ENCODE measurements around the gene SYP. TPM values are rescaled to one million over a fixed set of nuclear protein-coding genes. Genes with fewer than 3 reads are reported as not detected.

SYP gene
- total and polyA plus RNA-seq, 9 of the 15 experiments (the other 6 are each of a cell fraction or from before 2014, with no cell fraction given): 0.48 to 5.1 (median 2.6) TPM

GRCh38 chrX:49166914-49167739 lies 32.9 kb downstream of the SYP start (continued):
- TF ChIP-seq TAF1 (IDR thresholded peaks at IDR 0.05; ENCODE audit: control insufficient read depth, extremely low read depth, insufficient read depth, low read length, severe bottlenecking) (peak; percentile 71), CREM (IDR thresholded peaks at IDR 0.05; ENCODE audit: low read depth) (peak; percentile 51; the same call in 1 of the 2 replicates), GABPB2 (CRISPR knock-in tag; conservative IDR thresholded peaks at IDR 0.05) (no peak), CCNT2 (IDR thresholded peaks at IDR 0.05; ENCODE audit: borderline replicate concordance, extremely low read depth, insufficient read length, low read depth, low read length) (peak; percentile 23), SP2 (IDR thresholded peaks at IDR 0.05; ENCODE audit: extremely low read depth, low read depth, low read length, poor library complexity, severe bottlenecking) (no peak), USF2 (CRISPR knock-in tag; IDR thresholded peaks at IDR 0.05) (no peak), ZNF316 (IDR thresholded peaks at IDR 0.05) (peak; percentile 72; the same call in 1 of the 2 replicates), REST (IDR thresholded peaks at IDR 0.05; ENCODE audit: borderline replicate concordance) (no peak), REST (CRISPR knock-in tag; IDR thresholded peaks at IDR 0.05; ENCODE audit: low read depth) (no peak), BDP1 (IDR thresholded peaks at IDR 0.05; ENCODE audit: insufficient read depth, insufficient read length) (no peak), JUND (IDR thresholded peaks at IDR 0.05; ENCODE audit: borderline replicate concordance, low read depth, low read length) (peak; percentile 58; the same call in 1 of the 2 replicates), JUND (tag; IDR thresholded peaks at IDR 0.05; ENCODE audit: borderline replicate concordance, low read depth, low read length) (no peak; the same call in 2 of the 3 replicates), SP1 (CRISPR knock-in tag; IDR thresholded peaks at IDR 0.05) (no peak), POLR3G (IDR thresholded peaks at IDR 0.05; ENCODE audit: extremely low read depth, insufficient read length, insufficient replicate concordance) (no peak), CBX1 (IDR thresholded peaks at IDR 0.05; ENCODE audit: low read depth) (no peak), ZNF512 (tag; IDR thresholded peaks at IDR 0.05) (no peak), ZNF253 (CRISPR knock-in tag; conservative IDR thresholded peaks at IDR 0.05) (no peak), RUNX1 (IDR thresholded peaks at IDR 0.05; ENCODE audit: low read depth) (0 out of 2 replicates have a peak, but pooled peaks have one; percentile 65)
